Spleen (tissue), 7 donors: Measurements from ENCODE around the gene NOTCH2.

Experiments
- POLR2AphosphoS5 ChIP-seq, 3 donors: sonication (generic); formaldehyde crosslinking; IDR thresholded peaks; one replicate each; pipeline ENCODE4 v1.5.1; 2017; ENCODE audit warnings: antibody characterized with exemption in 3 of 3
- TF ChIP-seq, protein P1 (sequence below), 11 experiments: fragments of 200-600 bp in 7 of 11; fragments of 450-650 bp in 4 of 11; sonication (generic) in 4 of 11; IDR thresholded peaks in 8 of 11; conservative IDR thresholded peaks in 3 of 11; 1 replicate in 7 of 11; 2 replicates in 4 of 11; pipeline versions ENCODE4 v1.4.0 to v1.8.0; 2016 to 2021; ENCODE audit warnings: antibody characterized with exemption in 11 of 11, inconsistent platforms in 4 of 11, mild to moderate bottlenecking in 1 of 11
- donor health status: DM: no; HTN: no; CAD: no; lungs with moderate emphysema.
- donor health status: DM: no; HTN: no; CAD: no.
- donor health status: DM: no; HTN: no; CAD: no.

DNA sequence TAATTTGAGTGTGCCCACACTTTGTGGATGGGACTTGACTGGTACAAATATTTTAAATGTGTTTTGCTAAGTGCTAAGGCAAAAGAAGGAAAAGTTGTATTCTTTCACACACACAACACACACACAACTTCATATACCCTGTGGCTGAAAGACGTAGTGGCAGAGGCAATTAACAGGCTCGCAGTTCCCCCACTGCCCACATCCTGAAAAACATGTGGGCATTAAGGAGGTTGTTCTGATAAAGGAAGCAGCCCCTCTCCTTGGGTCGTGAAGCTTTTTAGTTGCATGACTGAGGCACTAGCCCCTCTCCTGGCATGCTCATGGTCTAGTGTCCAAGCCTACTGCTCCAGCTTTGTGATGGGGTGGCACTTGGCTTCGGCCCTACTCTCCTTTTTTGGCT, 158.8 kb downstream of the NOTCH2 start:
- TF ChIP-seq, protein P1, sequence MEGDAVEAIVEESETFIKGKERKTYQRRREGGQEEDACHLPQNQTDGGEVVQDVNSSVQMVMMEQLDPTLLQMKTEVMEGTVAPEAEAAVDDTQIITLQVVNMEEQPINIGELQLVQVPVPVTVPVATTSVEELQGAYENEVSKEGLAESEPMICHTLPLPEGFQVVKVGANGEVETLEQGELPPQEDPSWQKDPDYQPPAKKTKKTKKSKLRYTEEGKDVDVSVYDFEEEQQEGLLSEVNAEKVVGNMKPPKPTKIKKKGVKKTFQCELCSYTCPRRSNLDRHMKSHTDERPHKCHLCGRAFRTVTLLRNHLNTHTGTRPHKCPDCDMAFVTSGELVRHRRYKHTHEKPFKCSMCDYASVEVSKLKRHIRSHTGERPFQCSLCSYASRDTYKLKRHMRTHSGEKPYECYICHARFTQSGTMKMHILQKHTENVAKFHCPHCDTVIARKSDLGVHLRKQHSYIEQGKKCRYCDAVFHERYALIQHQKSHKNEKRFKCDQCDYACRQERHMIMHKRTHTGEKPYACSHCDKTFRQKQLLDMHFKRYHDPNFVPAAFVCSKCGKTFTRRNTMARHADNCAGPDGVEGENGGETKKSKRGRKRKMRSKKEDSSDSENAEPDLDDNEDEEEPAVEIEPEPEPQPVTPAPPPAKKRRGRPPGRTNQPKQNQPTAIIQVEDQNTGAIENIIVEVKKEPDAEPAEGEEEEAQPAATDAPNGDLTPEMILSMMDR (IDR thresholded peaks at IDR 0.05 in 8 of 11, conservative IDR thresholded peaks at IDR 0.05 in 3 of 11) = no peak
- TF ChIP-seq POLR2AphosphoS5 (IDR thresholded peaks at IDR 0.05) = no peak
